Measurements from ENCODE around the gene SLC8A2. TPM values are rescaled to one million over a fixed set of nuclear protein-coding genes. Genes with fewer than 3 reads are reported as not detected.

The SLC8A2 gene
- total and polyA plus RNA-seq, 2 of the 4 experiments (the other 2 are of a cell fraction): 0.05 TPM; not detected in 1

Other genes starting within 250 kb of the SLC8A2 start
- gene BBC3, start 240.7 kb downstream of the SLC8A2 start, total RNA-seq (2012; rRNA removed): 1.6 and 1.9 TPM in 2 replicates
- 6.5 and 7.3 TPM in 2 replicates for gene BBC3, start 240.7 kb downstream of the SLC8A2 start, polyA plus RNA-seq (2012; rRNA removed)
- 2.9 and 3.6 TPM in 2 replicates for gene CCDC9, start 215.4 kb downstream of the SLC8A2 start, total RNA-seq (2012; rRNA removed)
- gene CCDC9, start 215.4 kb downstream of the SLC8A2 start, polyA plus RNA-seq (2012; rRNA removed): 8.6 and 9.6 TPM in 2 replicates
- gene INAFM1, start 197.0 kb downstream of the SLC8A2 start, total RNA-seq (2012; rRNA removed): 0.36 and 0.56 TPM in 2 replicates
- 7.8 and 11.0 TPM in 2 replicates for gene INAFM1, start 197.0 kb downstream of the SLC8A2 start, polyA plus RNA-seq (2012; rRNA removed)
- under 0.01 TPM in 1 of 2 replicates, not detected in the other for gene C5AR1, start 162.0 kb downstream of the SLC8A2 start, total RNA-seq (2012; rRNA removed)
- 1.0 TPM in 2 replicates for gene C5AR1, start 162.0 kb downstream of the SLC8A2 start, polyA plus RNA-seq (2012; rRNA removed)
- gene C5AR2, start 139.7 kb downstream of the SLC8A2 start, total RNA-seq (2012; rRNA removed): under 0.01 TPM in 1 of 2 replicates, not detected in the other
- not detected in 2 replicates for gene C5AR2, start 139.7 kb downstream of the SLC8A2 start, polyA plus RNA-seq (2012; rRNA removed)
- gene DHX34, start 122.6 kb downstream of the SLC8A2 start, total RNA-seq (2012; rRNA removed): 4.5 and 5.6 TPM in 2 replicates
- 13.7 and 14.8 TPM in 2 replicates for gene DHX34, start 122.6 kb downstream of the SLC8A2 start, polyA plus RNA-seq (2012; rRNA removed)
- gene MEIS3, start 52.4 kb downstream of the SLC8A2 start, total RNA-seq (2012; rRNA removed): 28.3 and 32.4 TPM in 2 replicates
- gene MEIS3, start 52.4 kb downstream of the SLC8A2 start, polyA plus RNA-seq (2012; rRNA removed): 33.0 TPM in 2 replicates
- 3.9 and 4.1 TPM in 2 replicates for gene KPTN, start 12.3 kb upstream of the SLC8A2 start, total RNA-seq (2012; rRNA removed)
- gene KPTN, start 12.3 kb upstream of the SLC8A2 start, polyA plus RNA-seq (2012; rRNA removed): 13.5 and 15.4 TPM in 2 replicates
- 51.7 and 76.4 TPM in 2 replicates for gene NAPA, start 43.2 kb upstream of the SLC8A2 start, total RNA-seq (2012; rRNA removed)
- gene NAPA, start 43.2 kb upstream of the SLC8A2 start, polyA plus RNA-seq (2012; rRNA removed): 126 and 139 TPM in 2 replicates
- gene ZNF541, start 101.3 kb upstream of the SLC8A2 start, total RNA-seq (2012; rRNA removed): not detected in 2 replicates
- gene ZNF541, start 101.3 kb upstream of the SLC8A2 start, polyA plus RNA-seq (2012; rRNA removed): not detected in 2 replicates
- 1.8 and 3.1 TPM in 2 replicates for gene BICRA, start 137.2 kb upstream of the SLC8A2 start, total RNA-seq (2012; rRNA removed)
- 3.5 and 3.9 TPM in 2 replicates for gene BICRA, start 137.2 kb upstream of the SLC8A2 start, polyA plus RNA-seq (2012; rRNA removed)
- 31.9 and 35.3 TPM in 2 replicates for gene EHD2, start 241.5 kb upstream of the SLC8A2 start, total RNA-seq (2012; rRNA removed)
- gene EHD2, start 241.5 kb upstream of the SLC8A2 start, polyA plus RNA-seq (2012; rRNA removed): 152 and 181 TPM in 2 replicates

Data from IMR-90 (cell line).